GM18873 (cell line): ENCODE results near the gene ANK3.

Experiments used
- ATAC-seq: cut with Tn5 transposase; IDR thresholded peaks from one replicate; pipeline ENCODE4 v1.9.1; 2021; ENCODE audit warnings: mild to moderate bottlenecking, moderate library complexity, moderate number of reproducible peaks; ENCODE audit not compliant: unreplicated experiment, low FRiP score

ANK3 gene

DNA sequence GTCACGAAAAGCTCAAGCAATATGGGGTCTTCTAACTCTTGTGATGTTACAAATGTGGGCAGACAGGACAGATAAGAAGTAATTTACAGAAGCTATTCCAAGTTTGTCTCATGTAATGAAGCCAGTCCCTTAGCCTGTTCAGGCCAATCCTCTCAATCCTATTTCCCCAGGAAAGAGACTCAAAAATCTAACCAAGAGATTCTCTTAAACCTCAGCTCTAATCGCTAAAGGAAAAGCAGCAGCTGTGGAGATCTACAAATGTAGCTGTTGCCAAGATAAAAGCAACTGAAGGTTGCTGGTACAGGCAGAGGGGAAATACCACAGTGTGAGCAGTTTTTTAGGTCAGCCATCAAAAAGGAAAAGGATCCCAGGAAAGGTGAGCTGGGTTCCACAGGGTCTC lies 39.3 kb downstream of the ANK3 start:
- ATAC-seq = no peak

DNA sequence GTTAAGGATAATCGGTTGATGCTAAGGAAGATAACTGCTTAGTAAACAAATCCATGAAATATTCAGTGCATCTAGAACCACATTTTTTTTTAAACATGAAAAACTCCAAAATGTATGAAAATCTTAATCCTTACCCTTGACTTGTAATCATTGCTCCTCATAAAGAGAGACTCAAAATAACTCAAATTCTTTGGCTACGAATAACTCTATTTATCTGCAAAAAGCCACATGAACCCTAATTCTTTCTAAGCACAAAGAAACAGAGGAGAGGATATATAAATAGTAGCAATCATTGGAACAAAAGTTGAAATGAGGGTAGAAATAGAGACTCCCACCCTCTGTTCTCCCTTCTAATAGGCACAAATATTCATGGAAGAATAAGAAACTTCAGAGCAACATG lies 40.2 kb downstream of the ANK3 start:
- ATAC-seq = no peak

DNA sequence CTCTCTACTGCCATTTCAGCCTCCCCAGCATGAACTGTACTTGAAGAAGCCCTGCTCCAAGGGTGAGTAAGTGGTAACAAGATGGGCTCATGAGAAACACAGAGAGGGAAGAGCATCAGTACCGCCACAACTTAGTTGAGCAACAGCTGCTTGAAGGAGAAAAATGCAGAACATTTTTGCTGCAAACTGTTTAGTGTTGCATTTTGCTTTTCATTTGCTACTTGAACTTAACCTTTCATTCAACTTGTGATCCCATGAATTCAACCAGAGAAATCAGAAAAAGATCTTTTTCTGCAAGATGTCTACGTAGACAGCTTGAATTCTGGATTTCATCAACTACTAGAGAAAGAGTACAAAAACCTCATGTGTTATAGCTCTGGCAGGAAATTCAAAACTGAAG lies 40.7 kb downstream of the ANK3 start:
- ATAC-seq = no peak

DNA sequence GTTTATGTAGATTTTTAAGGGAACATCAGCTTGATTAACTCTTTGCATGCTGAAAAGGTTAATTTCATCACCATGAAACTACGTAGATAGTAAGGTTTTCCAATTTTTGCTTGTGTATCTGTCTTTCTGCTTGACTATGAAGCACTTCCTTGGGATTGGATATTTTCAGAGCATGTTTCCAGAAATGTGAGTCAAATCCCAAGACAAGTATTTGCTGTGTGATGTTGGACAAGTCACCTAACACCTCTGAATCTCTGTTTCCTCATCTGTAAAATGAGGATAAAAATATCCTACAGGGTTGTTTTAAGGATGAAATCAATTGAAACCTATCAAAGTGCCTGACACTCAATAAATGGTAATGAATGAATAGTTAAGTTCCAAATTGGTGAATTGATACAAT lies 42.4 kb downstream of the ANK3 start:
- no peak for ATAC-seq

DNA sequence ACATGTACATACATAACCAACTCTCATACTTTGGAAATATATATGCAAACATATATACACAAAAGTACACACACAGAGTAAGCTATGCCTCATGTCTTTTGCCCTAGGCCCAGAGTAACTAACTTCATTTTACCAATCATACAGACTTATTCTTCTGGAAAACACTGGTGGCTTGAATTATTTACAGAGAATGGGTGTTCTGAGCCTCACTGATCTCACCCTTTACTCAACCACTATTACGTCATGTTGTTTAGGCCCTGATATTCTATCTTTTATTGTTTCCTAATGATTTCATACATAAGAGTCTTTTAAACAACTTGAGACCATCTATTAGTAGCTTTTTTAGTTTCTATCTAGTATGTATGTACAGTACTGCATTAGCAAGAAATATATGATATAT lies 43.0 kb downstream of the ANK3 start:
- ATAC-seq = no peak

DNA sequence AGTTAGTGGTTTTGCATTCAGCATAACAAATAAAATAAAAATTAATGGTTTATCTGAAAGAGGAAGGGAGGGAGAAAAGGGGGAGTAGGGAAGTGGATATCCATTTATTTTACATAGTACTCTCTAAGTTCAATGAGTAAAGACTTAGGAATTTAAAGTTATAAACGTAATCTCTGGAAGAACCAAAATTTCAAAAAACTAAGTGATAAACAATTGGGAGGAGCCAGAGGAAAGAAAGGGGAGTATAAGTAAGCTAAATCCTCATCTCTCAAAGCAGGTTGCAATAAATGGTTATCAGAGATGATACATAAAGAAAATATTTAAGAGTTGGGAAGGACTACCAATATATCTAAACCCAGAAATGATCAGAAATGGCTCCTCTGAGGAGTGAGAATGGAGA lies 46.4 kb downstream of the ANK3 start:
- ATAC-seq = no peak

DNA sequence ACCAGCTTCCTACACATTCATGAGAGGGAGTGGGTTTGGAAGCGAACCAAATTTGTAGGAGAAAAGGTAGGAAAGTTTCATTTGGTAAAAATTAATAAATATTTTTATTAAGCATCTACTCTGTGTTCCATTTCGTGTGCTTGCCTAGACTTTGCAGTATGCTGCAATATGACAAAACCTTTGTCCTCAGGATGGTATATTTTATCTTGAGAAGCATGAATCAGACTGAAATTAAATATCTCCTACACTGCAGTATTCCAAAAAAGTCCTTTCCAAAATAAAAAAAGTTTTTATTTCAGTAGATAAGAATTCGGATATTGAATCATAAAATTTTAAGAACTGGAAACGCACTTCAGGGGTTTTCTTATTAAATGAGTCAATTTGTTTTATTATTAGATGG lies 47.7 kb downstream of the ANK3 start:
- no peak for ATAC-seq

DNA sequence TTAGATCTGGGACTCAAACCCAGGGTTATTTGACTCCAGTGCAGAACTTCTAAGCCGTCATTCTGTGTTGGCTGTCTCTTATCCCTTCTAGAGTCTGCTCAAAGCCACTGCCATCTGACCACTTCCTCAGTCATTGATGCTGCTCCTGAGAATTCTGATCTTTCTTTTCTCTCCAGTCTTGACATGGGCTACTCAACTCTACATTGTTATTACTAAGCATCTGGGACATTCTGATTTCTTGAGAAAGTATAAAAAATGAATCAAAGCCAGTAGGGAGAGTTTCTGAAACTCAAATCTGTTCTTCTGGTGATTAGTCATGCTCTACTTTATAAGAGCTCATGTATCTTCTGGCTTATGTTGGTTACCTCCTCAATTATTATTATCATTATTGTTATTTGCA lies 48.7 kb downstream of the ANK3 start:
- no peak for ATAC-seq

DNA sequence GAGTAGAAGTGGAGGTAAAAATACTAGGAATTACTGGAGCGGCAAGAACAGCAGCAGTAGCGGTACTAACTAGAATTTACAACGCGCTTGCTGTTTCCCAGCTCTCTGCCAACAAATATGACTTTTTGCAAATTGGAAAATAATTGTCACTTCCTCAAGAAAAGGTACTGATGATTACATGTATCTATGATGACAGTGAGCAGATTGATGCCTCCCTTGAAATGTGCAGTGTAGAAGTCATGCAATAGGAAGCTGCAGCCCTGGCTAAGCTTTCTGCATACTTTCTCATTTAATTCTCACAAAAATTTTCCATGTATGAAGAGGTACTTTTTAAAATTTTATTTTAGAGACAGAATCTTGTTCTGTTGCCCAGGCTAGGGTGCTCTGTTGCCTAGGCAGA lies 49.9 kb downstream of the ANK3 start:
- no peak for ATAC-seq

DNA sequence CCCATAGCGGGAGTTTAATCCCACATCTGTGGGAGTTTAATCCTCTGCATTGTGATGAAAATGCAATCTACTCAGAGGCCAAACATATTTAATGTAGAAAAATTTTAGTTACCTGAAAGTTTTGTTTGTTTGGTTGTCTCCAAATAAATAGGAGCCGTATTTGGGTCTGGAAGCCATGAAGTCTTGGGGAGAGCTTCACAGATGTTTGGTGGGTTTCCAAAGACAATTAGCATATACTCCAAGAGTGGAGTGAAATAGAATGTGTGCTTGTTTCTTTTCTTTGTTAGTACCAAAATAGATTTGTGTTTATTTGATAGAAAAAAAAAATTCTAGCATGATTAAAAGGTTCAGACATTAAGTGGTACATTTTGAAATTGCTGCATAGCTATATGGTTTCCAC lies 50.9 kb downstream of the ANK3 start:
- ATAC-seq = no peak

DNA sequence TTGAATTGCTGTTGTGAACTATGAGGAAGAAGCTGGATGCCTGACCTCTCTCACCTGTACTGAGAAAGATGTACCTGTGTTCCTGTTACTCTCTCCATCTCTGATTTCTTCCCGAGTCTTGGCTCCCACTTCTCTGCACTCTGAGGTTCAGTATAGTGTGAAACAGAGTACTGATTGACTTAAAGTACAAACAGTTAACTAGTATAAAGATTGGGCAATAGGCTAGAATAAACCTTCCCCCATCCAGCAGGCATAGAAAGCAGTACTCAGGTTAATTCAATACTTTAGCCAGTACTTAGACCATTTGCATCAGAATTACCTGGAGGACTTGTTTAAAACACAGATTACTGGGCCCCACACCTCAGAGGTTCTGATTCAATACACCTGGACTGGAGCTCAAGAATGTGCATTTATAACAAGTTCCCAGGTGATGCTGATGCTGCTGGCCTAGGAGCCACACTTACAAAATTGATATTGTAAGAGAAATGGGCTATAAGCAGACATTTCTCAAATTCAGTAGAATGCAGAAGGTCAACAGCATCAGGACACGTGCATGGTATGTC lies 51.6 kb downstream of the ANK3 start:
- ATAC-seq = no peak

DNA sequence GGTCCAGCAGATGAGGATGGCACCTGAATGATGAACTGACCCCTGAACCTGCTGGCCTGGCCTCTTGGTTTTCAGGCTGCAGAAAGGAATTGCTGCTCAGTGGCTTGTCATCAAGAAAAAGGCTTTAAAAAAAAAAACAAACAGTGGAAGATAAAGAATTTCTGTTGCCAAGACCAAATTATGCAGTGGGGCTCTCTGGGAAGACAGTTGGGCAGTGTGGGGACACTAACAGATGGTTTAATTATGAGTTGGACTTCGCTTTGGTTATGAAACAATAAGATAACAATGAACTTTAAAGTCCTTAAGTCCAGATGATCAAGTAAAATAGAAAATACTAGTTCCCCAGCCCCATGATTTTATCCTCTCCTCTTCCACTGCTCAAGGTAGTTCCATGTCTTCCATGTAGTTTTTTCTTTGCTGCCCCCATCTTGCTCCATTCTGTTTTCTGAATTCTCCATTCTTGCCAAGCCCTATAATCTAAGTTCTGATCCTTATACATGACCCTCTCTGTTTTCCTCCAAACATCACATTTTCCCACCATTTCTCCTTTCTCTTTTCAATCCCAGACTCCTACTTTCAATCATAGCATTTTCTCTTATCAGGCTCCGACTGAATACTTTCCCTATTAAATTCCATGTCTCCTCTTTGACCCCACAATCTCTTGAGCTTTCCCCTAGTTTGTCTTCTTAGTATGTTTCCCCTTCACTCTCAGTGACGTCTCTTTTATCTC lies 52.6 kb downstream of the ANK3 start:
- ATAC-seq = no peak

DNA sequence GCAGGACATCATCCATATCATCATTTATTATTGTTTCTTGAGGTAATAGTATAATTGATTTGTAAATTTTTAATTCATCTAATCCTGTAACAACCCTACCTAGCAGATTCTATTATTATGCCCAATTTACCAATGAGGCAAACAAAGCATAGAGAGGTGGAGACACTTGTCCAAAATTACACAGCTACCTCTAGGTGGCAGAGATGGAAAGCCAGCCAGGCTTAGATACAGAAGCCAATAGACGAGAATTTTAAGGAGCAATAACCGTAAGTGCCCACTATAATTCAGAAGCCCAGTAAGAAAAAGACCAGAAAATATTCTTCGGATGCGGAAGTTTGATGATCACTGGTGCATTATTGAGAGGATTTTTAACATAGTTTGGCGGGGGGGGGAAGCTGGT lies 54.0 kb downstream of the ANK3 start:
- ATAC-seq = no peak

DNA sequence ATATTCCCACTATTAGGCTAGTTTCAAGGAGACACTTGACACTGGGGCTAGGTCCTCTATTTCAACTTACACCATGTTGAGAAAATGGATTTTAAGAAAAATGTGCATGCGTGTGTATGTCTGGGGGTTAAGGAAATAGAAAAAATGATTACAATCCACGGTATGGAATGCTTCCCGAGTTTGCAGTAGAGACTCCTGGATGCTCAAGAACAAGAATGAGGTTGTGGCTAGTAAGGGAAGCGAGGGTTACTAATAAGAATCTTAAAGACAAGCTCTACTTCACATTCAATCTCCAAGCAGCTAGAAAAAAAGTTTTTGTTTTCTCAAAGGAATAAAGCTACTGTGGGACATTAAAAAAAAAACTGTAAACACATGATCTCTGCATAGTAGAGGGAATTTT lies 54.7 kb downstream of the ANK3 start:
- ATAC-seq = no peak

DNA sequence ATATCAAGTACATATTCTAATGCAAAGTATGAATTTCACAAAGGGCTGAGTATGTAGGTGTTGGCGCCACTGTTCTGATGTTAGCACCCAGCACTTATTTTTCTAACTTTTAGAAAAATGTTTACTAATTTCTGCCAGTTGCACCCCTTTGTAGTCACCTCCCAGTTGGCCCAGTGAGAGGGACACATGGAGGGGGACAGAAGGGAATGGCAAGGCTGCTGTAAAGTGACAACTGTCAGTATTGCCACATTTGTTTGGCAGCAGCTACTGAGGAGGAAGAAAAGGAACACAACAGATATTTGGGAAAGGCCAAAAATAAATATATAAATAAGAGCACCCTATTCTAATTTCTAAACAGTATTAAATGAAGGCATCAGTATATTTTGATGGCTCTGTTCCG lies 57.3 kb downstream of the ANK3 start:
- no peak for ATAC-seq

DNA sequence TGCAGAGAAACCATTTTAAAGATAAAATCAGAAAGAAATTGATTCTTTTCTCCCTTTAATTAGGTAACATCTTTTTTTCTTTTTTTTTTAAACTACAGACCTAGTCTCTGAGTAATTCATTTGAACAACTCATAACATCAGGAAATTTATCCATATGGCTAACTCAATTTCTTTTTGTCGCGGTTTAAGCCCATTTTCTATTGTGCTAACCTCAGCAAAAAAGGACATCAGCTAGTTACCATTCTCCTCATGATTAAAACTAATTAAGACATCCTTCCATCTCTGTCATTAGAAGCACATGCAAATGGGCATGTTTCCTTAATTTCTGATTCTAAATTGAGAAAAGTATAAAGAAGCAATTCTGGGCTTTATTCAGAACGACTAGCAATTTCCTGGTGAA lies 57.8 kb downstream of the ANK3 start:
- no peak for ATAC-seq

DNA sequence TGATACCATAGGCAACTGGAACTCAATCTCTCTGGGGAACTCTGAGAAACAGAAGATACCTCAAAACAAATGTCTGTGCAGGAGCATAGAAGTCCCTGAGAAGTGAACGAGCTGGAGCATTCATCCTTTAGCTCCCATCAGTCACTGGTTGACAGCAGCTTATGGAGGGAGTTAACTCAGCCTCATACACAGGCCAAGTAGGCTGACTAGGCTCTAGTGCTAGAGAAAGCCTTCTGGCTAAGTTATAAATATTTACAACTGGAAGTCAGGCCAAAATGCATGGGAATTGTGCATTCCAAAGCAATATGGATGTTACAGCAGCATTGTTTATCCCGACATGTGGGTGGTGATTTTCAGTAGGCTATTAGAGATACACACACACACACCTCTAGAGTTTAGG lies 66.5 kb downstream of the ANK3 start:
- ATAC-seq = no peak

DNA sequence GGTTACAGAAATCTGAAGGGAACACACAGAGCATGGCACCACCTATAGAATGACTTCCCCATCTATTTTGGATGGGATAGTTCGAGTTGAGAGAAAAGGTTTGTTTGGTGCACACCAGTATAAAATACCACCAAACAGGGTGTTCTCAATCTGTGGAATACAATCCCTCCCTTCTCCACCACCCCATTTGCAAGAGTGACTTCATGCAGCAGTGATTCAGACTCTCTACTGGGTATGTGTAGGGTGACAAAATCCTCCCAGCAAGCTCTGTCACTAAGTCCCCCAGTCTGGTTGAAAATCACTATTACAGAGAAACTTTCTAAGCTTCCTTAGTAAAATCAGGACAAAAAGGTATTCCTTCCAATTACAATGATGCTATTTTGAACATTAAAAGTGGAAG lies 69.0 kb downstream of the ANK3 start:
- ATAC-seq = no peak

DNA sequence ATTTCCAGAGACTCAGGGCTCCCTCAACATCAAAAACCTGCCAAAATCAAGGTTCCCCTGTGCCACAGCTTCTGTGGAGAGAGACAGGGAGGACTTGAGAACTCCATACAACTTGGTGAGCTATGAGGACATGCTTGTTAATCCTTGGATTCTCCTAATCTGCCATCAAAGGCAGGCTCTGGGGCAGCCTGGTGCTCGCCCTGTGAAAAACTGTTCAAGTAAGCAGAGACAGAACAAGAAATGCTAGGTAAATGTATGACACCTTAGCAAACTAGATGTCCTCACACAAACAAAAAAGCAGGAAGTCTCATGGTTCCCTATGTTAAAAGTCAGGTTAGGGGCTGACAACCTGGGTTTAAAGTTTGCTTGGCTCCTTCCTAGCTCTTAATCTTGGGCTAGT lies 73.6 kb downstream of the ANK3 start:
- no peak for ATAC-seq

DNA sequence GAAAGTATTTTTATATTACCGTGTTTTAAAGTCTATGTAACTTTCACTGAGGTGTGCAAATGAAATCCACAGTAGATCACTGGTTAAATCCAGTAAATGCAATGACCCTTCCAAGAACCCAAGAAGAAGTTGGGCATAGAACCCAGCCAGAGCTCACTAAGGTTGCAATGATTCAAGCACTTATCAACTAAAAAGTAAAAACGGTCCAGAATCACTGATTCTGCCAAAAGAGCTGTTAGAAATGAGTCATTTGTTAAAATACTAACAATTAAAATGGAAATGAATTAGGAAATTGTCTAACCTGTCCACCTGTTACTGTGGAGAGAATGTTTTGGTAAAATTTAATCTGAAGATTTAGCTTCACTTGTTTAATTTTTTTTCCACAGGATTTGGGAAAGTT lies 74.4 kb downstream of the ANK3 start:
- ATAC-seq = no peak

DNA sequence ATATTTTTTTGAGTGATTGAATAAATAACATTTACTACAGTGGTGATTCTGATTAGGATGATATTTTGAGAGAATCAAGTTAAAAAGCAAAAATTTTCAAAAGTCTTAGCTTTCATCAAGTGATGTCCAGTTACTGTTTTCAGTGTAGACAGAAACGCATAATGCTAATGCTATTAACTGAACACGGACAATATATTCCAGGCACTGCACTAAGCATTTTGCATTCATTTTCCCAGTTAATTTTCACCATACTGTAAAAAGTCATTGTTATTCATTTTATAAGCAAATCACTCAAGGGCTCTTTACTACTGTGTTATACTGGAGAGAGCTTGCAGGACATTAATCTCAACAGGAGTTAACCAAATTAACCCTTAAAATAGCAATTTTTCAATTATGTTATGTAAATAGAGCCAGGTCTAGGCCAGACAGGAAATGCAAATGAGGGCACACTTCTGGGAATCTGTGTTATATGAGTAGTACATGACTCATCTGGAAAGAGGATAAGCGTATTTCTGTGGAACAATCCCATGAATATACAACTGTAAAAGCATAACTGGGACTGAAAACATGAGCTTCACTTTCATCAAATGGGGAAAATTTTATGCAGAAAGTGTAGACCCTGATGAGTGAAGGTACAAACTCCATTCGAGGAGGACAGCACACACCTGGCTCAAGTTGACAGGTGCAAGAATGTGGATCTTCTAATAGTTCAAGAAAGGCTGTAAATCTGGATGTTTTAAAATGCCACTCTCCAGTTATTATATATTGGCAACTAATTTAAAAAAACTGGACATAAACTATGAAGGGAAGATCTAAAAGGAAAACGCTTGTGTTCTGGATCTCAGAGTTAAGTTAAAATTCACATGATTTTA lies 75.4 kb downstream of the ANK3 start:
- ATAC-seq = no peak

DNA sequence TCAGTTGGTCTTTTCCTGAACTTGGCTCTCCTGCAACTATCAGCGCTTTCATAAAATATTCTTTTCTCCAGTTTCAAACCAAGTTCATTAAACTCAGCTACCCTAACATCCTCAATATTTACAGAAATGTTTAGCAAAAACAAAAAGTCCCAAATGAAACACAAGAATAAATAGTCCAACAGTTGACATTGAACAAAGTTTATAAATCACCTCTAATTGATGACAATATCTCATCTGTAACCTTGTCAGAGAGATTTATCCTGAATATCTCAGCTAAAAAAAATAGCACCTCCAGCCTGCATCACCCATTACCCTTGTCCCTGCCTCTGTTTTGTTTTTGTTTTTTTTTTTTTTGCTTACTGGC lies 76.1 kb downstream of the ANK3 start:
- no peak for ATAC-seq
